ENCODE data around the gene METTL24.
"Not testable (repeated sequence)": the region's sequence is repeated elsewhere in the genome, so short reads cannot be mapped to it uniquely, and the experiment has no call there.

METTL24 gene

GRCh38 chr6:110287462-110288341, 70.4 kb downstream of the METTL24 start:
- Histone ChIP-seq H3K27me3 (replicated peaks; ENCODE audit: control insufficient read depth, insufficient read depth, low read length) (peaks cover 5% of the 10 kb centered on the region), H3K9me3 (ENCODE audit: control insufficient read depth, low read length) (peaks cover 15% of the 10 kb centered on the region), H3K36me3 (ENCODE audit: control insufficient read depth, insufficient read depth, low read length, severe bottlenecking) (no peaks in the 10 kb centered on the region), H3K4me3 (ENCODE audit: low read length) (no peak overlapping the region), H3K4me1 (ENCODE audit: control insufficient read depth, insufficient read depth, low read length) (peaks cover 6% of the 10 kb centered on the region), H3K9ac (ENCODE audit: low read length) (no peak overlapping the region)
- DNase-seq (ENCODE audit: low read depth) = no peak

- Histone ChIP-seq H3K9me3 (ENCODE audit: control insufficient read depth, low read length) (peaks cover 12% of the 10 kb centered on the region), H3K36me3 (ENCODE audit: control insufficient read depth, insufficient read depth, low read length, severe bottlenecking) (no peaks in the 10 kb centered on the region), H3K4me1 (ENCODE audit: control insufficient read depth, insufficient read depth, low read length) (peaks cover 6% of the 10 kb centered on the region), H3K27me3 (replicated peaks; ENCODE audit: control insufficient read depth, insufficient read depth, low read length) (peaks cover 5% of the 10 kb centered on the region), H3K4me3 (ENCODE audit: low read length) (no peak overlapping the region), H3K9ac (ENCODE audit: low read length) (no peak overlapping the region)
- peak; percentile 20 for DNase-seq (ENCODE audit: low read depth)
These were observed 72.7 kb downstream of the METTL24 start for GRCh38 chr6:110285306-110286060.

GRCh38 chr6:110284855-110285254, 73.3 kb downstream of the METTL24 start:
- peak; percentile 14 for DNase-seq (ENCODE audit: low read depth)
- Histone ChIP-seq H3K36me3 (ENCODE audit: control insufficient read depth, insufficient read depth, low read length, severe bottlenecking) (no peaks in the 10 kb centered on the region), H3K4me1 (ENCODE audit: control insufficient read depth, insufficient read depth, low read length) (peaks cover 6% of the 10 kb centered on the region), H3K9me3 (ENCODE audit: control insufficient read depth, low read length) (peaks cover 10% of the 10 kb centered on the region), H3K4me3 (ENCODE audit: low read length) (no peak overlapping the region), H3K27me3 (replicated peaks; ENCODE audit: control insufficient read depth, insufficient read depth, low read length) (peaks cover 5% of the 10 kb centered on the region), H3K9ac (ENCODE audit: low read length) (no peak overlapping the region)

- H3K9ac ChIP-seq (ENCODE audit: low read length) = no peak overlapping the region
These were observed 74.5 kb downstream of the METTL24 start for GRCh38 chr6:110283657-110284056.

DNA sequence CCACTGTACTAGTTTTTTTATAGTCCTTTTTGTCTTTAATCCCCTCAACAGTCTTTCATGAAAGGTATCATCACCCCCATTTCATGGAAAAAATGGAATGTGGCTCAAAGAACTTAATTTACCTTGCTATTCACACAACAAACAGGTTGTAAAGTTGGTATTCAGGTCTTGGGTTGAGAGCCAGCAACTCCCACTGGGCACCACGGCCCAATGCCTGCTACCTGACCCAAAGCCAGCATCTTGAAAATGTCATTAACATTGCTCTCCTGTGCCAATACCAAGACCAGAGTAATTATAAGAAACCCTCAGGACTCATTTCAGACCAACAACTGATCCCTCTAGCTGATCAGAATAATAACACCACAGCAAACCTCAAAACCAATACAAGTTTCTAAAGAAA, 75.7 kb downstream of the METTL24 start:
- no peak for DNase-seq (ENCODE audit: low read depth)
- H3K36me3 ChIP-seq (ENCODE audit: control insufficient read depth, insufficient read depth, low read length, severe bottlenecking) = no peaks in the 10 kb centered on the region
- no peaks in the 10 kb centered on the region for H3K27me3 ChIP-seq (replicated peaks; ENCODE audit: control insufficient read depth, insufficient read depth, low read length)
- H3K4me1 ChIP-seq (ENCODE audit: control insufficient read depth, insufficient read depth, low read length) = peaks cover 6% of the 10 kb centered on the region
- no peaks in the 10 kb centered on the region for H3K9me3 ChIP-seq (ENCODE audit: control insufficient read depth, low read length)
- no peak overlapping the region for H3K4me3 ChIP-seq (ENCODE audit: low read length)
- no peak overlapping the region for H3K9ac ChIP-seq (ENCODE audit: low read length)

More at GRCh38 chr6:110283657-110284056, 74.5 kb downstream of the METTL24 start:
- Histone ChIP-seq H3K36me3 (ENCODE audit: control insufficient read depth, insufficient read depth, low read length, severe bottlenecking) (no peaks in the 10 kb centered on the region), H3K4me1 (ENCODE audit: control insufficient read depth, insufficient read depth, low read length) (peaks cover 6% of the 10 kb centered on the region), H3K9me3 (ENCODE audit: control insufficient read depth, low read length) (no peaks in the 10 kb centered on the region), H3K4me3 (ENCODE audit: low read length) (no peak overlapping the region), H3K27me3 (replicated peaks; ENCODE audit: control insufficient read depth, insufficient read depth, low read length) (peaks cover 5% of the 10 kb centered on the region)
- DNase-seq (ENCODE audit: low read depth) = no peak

GRCh38 chr6:110277100-110277665, 81.0 kb downstream of the METTL24 start:
- Histone ChIP-seq H3K9me3 (ENCODE audit: control insufficient read depth, low read length) (no peaks in the 10 kb centered on the region), H3K4me1 (ENCODE audit: control insufficient read depth, insufficient read depth, low read length) (no peaks in the 10 kb centered on the region), H3K36me3 (ENCODE audit: control insufficient read depth, insufficient read depth, low read length, severe bottlenecking) (no peaks in the 10 kb centered on the region), H3K4me3 (ENCODE audit: low read length) (no peak overlapping the region), H3K27me3 (replicated peaks; ENCODE audit: control insufficient read depth, insufficient read depth, low read length) (no peaks in the 10 kb centered on the region), H3K9ac (ENCODE audit: low read length) (no peak overlapping the region)
- DNase-seq (ENCODE audit: low read depth) = no peak

DNA sequence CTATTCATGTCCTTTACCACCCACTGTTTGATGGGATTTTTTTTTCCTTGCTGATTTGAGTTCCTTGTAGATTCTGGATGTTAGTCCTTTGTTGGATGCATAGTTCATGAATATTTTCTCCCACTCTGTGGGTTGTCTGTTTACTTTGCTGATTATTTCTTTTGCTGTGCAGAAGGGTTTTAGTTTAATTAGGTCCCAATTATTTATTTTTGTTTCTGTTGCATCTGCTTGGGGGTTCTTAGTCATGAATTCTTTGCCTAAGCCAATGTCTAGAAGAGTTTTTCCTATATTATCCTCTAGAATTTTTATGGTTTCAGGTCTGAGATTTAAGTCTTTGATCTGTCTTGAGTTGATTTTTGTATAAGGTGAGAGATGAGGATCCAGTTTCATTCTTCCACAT, 85.4 kb downstream of the METTL24 start:
- H3K4me1 ChIP-seq (ENCODE audit: control insufficient read depth, insufficient read depth, low read length); DNase-seq (ENCODE audit: low read depth); H3K9ac ChIP-seq (ENCODE audit: low read length); H3K9me3 ChIP-seq (ENCODE audit: control insufficient read depth, low read length); H3K27me3 ChIP-seq (replicated peaks; ENCODE audit: control insufficient read depth, insufficient read depth, low read length); H3K36me3 ChIP-seq (ENCODE audit: control insufficient read depth, insufficient read depth, low read length, severe bottlenecking); H3K4me3 ChIP-seq (ENCODE audit: low read length): not testable (repeated sequence)

DNA sequence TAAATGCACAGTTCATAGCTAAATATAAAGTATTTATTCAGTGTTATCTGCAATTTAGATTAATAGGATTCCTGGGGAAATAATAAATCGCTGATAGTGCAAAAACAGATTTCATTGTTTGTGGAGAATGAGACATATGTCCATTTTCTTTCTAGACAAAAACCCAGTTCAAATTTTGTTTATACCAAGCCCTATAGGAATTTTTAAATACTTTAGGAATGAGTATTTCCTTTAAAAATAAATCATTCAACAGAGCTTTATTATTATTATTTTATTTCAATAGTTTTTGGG, 86.5 kb downstream of the METTL24 start:
- Histone ChIP-seq H3K4me3 (ENCODE audit: low read length) (no peak overlapping the region), H3K36me3 (ENCODE audit: control insufficient read depth, insufficient read depth, low read length, severe bottlenecking) (no peaks in the 10 kb centered on the region), H3K9ac (ENCODE audit: low read length) (no peak overlapping the region), H3K4me1 (ENCODE audit: control insufficient read depth, insufficient read depth, low read length) (no peaks in the 10 kb centered on the region), H3K27me3 (replicated peaks; ENCODE audit: control insufficient read depth, insufficient read depth, low read length) (no peaks in the 10 kb centered on the region), H3K9me3 (ENCODE audit: control insufficient read depth, low read length) (peaks cover 4% of the 10 kb centered on the region)
- no peak for DNase-seq (ENCODE audit: low read depth)

- no peak overlapping the region for H3K9ac ChIP-seq (ENCODE audit: low read length)
- H3K4me3 ChIP-seq (ENCODE audit: low read length) = no peak overlapping the region
- no peaks in the 10 kb centered on the region for H3K4me1 ChIP-seq (ENCODE audit: control insufficient read depth, insufficient read depth, low read length)
- peaks cover 4% of the 10 kb centered on the region for H3K9me3 ChIP-seq (ENCODE audit: control insufficient read depth, low read length)
- no peaks in the 10 kb centered on the region for H3K36me3 ChIP-seq (ENCODE audit: control insufficient read depth, insufficient read depth, low read length, severe bottlenecking)
- DNase-seq (ENCODE audit: low read depth) = no peak
- no peaks in the 10 kb centered on the region for H3K27me3 ChIP-seq (replicated peaks; ENCODE audit: control insufficient read depth, insufficient read depth, low read length)
These were observed 88.0 kb downstream of the METTL24 start for GRCh38 chr6:110270165-110270564.

DNA sequence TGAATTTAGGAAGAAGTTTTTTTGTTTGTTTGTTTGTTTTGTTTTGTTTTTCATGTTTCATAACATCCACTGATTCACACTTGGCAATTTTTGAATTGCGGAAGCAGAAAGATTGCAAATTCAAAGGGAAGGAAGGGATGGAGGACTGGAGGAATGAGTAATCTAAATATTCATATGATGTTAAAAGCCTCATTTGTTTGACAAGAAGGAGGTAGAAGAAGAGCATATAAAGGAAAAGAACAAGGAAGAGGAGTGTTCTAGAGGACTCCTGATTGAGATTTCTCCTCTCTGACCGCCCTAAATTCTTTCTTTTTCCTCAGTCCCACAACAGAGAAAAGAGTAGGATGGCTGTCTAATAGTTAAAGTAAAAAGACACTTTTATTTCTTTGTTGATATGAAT, 88.5 kb downstream of the METTL24 start:
- Histone ChIP-seq H3K36me3 (ENCODE audit: control insufficient read depth, insufficient read depth, low read length, severe bottlenecking) (no peaks in the 10 kb centered on the region), H3K27me3 (replicated peaks; ENCODE audit: control insufficient read depth, insufficient read depth, low read length) (no peaks in the 10 kb centered on the region)
- DNase-seq (ENCODE audit: low read depth) = no peak

DNA sequence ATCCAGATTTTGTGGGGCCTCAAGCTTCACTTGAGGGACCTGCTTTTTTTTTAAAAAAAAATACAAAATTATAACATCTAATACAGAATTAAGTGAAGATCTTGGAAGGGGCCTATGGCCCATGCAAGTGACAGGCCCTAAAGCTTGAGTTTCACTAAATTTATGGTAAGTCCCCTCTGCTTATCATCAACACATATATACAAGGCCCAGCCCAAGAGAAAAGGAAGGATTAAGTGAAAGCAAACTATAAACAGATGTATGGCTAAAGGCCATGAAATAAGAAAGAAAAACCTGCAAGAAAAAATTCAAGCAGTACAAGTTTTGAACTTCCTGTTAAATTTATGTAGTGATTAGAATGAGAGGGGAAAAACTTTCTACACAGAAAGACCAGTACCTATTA, 91.2 kb downstream of the METTL24 start:
- peaks cover 4% of the 10 kb centered on the region for H3K9me3 ChIP-seq (ENCODE audit: control insufficient read depth, low read length)
- H3K4me1 ChIP-seq (ENCODE audit: control insufficient read depth, insufficient read depth, low read length) = no peaks in the 10 kb centered on the region
- H3K36me3 ChIP-seq (ENCODE audit: control insufficient read depth, insufficient read depth, low read length, severe bottlenecking) = no peaks in the 10 kb centered on the region
- no peaks in the 10 kb centered on the region for H3K27me3 ChIP-seq (replicated peaks; ENCODE audit: control insufficient read depth, insufficient read depth, low read length)
- no peak overlapping the region for H3K4me3 ChIP-seq (ENCODE audit: low read length)
- DNase-seq (ENCODE audit: low read depth) = peak; percentile 9
- no peak overlapping the region for H3K9ac ChIP-seq (ENCODE audit: low read length)

More for the DNA sequence above, 88.5 kb downstream of the METTL24 start:
- Histone ChIP-seq H3K9ac (ENCODE audit: low read length) (no peak overlapping the region), H3K4me1 (ENCODE audit: control insufficient read depth, insufficient read depth, low read length) (no peaks in the 10 kb centered on the region), H3K4me3 (ENCODE audit: low read length) (no peak overlapping the region), H3K9me3 (ENCODE audit: control insufficient read depth, low read length) (peaks cover 4% of the 10 kb centered on the region)

Measured in adipocyte (in vitro differentiated cells).